Erythroblast (primary cell): ENCODE results near the gene ASH1L.

ENCODE experiments used
- GATA1 ChIP-seq: IDR thresholded peaks from 2 replicates; pipeline ENCODE4 v1.6.1; 2011; ENCODE audit warnings: low read depth, mild to moderate bottlenecking, control low read depth, low read length, moderate library complexity
- POLR2A ChIP-seq: IDR thresholded peaks from 2 replicates; pipeline ENCODE4 v1.6.1; 2011; ENCODE audit warnings: mild to moderate bottlenecking, low read length

GRCh38 chr1:155295183-155295941 is 267.2 kb downstream of the ASH1L start:
- TF ChIP-seq POLR2A: no peak
- no peak for TF ChIP-seq GATA1
